ENCODE measurements around the gene GRPEL1.

GRPEL1 gene

DNA sequence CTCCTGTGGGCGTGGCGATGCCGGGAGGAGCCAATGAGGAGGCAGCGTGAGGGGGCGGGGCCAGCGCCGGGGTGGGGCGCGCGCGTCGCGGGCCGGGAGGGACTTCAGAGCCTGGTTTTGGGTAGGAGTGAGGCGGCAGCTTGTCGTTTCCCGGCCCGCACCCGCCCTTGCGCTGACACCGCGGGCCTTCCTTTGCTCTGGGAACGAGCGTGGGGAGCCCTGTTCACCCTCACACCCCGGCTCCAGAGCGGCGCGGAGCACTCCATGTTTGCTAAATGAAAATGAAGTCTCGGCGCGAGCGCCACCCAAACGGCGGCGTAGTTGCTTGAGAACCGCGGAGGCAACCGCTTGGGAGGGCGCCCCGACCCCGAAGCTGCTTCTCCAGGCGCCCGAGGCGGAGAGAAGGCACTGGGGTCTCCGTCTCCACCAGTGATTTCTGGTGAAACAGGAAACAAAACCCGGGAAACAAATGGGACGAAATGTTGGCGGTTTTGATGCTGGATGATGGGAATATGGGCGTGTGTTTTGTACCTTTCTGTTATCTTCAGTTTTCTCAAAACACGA is 497 bp upstream of the GRPEL1 start (continued):
- TF ChIP-seq, protein P1, sequence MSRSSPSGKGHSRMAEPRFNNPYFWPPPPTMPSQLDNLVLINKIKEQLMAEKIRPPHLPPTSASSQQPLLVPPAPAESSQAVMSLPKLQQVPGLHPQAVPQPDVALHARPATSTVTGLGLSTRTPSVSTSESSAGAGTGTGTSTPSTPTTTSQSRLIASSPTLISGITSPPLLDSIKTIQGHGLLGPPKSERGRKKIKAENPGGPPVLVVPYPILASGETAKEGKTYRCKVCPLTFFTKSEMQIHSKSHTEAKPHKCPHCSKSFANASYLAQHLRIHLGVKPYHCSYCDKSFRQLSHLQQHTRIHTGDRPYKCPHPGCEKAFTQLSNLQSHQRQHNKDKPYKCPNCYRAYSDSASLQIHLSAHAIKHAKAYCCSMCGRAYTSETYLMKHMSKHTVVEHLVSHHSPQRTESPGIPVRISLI (tag by site-specific recombination; IDR thresholded peaks at IDR 0.05) = no peak
- TF ChIP-seq SCRT1 (tag by site-specific recombination; IDR thresholded peaks at IDR 0.05; ENCODE audit: borderline replicate concordance) (no peak), ZNF701 (tag by site-specific recombination; IDR thresholded peaks at IDR 0.05) (no peak), ZNF24 (tag by site-specific recombination; IDR thresholded peaks at IDR 0.05) (no peak), ZNF843 (tag by site-specific recombination; IDR thresholded peaks at IDR 0.05) (no peak), ZNF549 (tag by site-specific recombination; IDR thresholded peaks at IDR 0.05) (no peak), ZNF585B (tag by site-specific recombination; IDR thresholded peaks at IDR 0.05) (no peak), OVOL3 (tag by site-specific recombination; IDR thresholded peaks at IDR 0.05) (no peak), ZNF571 (tag by site-specific recombination; IDR thresholded peaks at IDR 0.05) (no peak), ZNF239 (tag by site-specific recombination; IDR thresholded peaks at IDR 0.05) (no peak), ZBTB48 (tag by site-specific recombination; IDR thresholded peaks at IDR 0.05) (no peak), ZNF223 (tag by site-specific recombination; IDR thresholded peaks at IDR 0.05) (no peak), ZNF184 (tag by site-specific recombination; IDR thresholded peaks at IDR 0.05) (no peak), ZFP41 (tag by site-specific recombination; IDR thresholded peaks at IDR 0.05; ENCODE audit: borderline replicate concordance) (no peak), ZNF174 (tag by site-specific recombination; IDR thresholded peaks at IDR 0.05) (no peak), ZNF311 (tag by site-specific recombination; IDR thresholded peaks at IDR 0.05; ENCODE audit: borderline replicate concordance) (no peak), MZF1 (tag by site-specific recombination; IDR thresholded peaks at IDR 0.05; ENCODE audit: borderline replicate concordance) (no peak), ZNF768 (tag by site-specific recombination; IDR thresholded peaks at IDR 0.05) (no peak), ZNF473 (tag by site-specific recombination; IDR thresholded peaks at IDR 0.05) (no peak), ZBTB8A (tag by site-specific recombination; IDR thresholded peaks at IDR 0.05) (peak; percentile 32), KLF9 (tag by site-specific recombination; IDR thresholded peaks at IDR 0.05; ENCODE audit: low read depth) (peak; percentile 88), GFI1B (tag by site-specific recombination; IDR thresholded peaks at IDR 0.05) (no peak), ZFHX2 (tag by site-specific recombination; conservative IDR thresholded peaks at IDR 0.05) (peak; percentile 24; the same call in 1 of the 2 replicates), GLI2 (tag by site-specific recombination; IDR thresholded peaks at IDR 0.05; ENCODE audit: borderline replicate concordance, low read depth) (no peak), EGR2 (tag by site-specific recombination; IDR thresholded peaks at IDR 0.05; ENCODE audit: low read depth) (no peak), HOXD13 (CRISPR knock-in tag; IDR thresholded peaks at IDR 0.05; ENCODE audit: borderline replicate concordance) (no peak), TRIM28 (IDR thresholded peaks at IDR 0.05; ENCODE audit: borderline replicate concordance, low read length) (no peak), ZNF48 (tag by site-specific recombination; IDR thresholded peaks at IDR 0.05) (no peak), KLF10 (tag by site-specific recombination; IDR thresholded peaks at IDR 0.05) (peak; percentile 56; the same call in 1 of the 2 replicates), ZNF23 (tag by site-specific recombination; IDR thresholded peaks at IDR 0.05; ENCODE audit: borderline replicate concordance) (no peak), ZXDB (tag by site-specific recombination; IDR thresholded peaks at IDR 0.05) (no peak)
- TF ChIP-seq, protein P2, sequence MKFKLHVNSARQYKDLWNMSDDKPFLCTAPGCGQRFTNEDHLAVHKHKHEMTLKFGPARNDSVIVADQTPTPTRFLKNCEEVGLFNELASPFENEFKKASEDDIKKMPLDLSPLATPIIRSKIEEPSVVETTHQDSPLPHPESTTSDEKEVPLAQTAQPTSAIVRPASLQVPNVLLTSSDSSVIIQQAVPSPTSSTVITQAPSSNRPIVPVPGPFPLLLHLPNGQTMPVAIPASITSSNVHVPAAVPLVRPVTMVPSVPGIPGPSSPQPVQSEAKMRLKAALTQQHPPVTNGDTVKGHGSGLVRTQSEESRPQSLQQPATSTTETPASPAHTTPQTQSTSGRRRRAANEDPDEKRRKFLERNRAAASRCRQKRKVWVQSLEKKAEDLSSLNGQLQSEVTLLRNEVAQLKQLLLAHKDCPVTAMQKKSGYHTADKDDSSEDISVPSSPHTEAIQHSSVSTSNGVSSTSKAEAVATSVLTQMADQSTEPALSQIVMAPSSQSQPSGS (tag by site-specific recombination; IDR thresholded peaks at IDR 0.05; ENCODE audit: low read depth) = no peak
- TF ChIP-seq, protein P3, sequence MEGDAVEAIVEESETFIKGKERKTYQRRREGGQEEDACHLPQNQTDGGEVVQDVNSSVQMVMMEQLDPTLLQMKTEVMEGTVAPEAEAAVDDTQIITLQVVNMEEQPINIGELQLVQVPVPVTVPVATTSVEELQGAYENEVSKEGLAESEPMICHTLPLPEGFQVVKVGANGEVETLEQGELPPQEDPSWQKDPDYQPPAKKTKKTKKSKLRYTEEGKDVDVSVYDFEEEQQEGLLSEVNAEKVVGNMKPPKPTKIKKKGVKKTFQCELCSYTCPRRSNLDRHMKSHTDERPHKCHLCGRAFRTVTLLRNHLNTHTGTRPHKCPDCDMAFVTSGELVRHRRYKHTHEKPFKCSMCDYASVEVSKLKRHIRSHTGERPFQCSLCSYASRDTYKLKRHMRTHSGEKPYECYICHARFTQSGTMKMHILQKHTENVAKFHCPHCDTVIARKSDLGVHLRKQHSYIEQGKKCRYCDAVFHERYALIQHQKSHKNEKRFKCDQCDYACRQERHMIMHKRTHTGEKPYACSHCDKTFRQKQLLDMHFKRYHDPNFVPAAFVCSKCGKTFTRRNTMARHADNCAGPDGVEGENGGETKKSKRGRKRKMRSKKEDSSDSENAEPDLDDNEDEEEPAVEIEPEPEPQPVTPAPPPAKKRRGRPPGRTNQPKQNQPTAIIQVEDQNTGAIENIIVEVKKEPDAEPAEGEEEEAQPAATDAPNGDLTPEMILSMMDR (tag by site-specific recombination; IDR thresholded peaks at IDR 0.05) = 0 out of 2 replicates have a peak, but pooled peaks have one; percentile 14
- TF ChIP-seq, protein P4, sequence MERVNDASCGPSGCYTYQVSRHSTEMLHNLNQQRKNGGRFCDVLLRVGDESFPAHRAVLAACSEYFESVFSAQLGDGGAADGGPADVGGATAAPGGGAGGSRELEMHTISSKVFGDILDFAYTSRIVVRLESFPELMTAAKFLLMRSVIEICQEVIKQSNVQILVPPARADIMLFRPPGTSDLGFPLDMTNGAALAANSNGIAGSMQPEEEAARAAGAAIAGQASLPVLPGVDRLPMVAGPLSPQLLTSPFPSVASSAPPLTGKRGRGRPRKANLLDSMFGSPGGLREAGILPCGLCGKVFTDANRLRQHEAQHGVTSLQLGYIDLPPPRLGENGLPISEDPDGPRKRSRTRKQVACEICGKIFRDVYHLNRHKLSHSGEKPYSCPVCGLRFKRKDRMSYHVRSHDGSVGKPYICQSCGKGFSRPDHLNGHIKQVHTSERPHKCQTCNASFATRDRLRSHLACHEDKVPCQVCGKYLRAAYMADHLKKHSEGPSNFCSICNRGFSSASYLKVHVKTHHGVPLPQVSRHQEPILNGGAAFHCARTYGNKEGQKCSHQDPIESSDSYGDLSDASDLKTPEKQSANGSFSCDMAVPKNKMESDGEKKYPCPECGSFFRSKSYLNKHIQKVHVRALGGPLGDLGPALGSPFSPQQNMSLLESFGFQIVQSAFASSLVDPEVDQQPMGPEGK (tag by site-specific recombination; IDR thresholded peaks at IDR 0.05) = peak; percentile 46
- TF ChIP-seq, protein P5, sequence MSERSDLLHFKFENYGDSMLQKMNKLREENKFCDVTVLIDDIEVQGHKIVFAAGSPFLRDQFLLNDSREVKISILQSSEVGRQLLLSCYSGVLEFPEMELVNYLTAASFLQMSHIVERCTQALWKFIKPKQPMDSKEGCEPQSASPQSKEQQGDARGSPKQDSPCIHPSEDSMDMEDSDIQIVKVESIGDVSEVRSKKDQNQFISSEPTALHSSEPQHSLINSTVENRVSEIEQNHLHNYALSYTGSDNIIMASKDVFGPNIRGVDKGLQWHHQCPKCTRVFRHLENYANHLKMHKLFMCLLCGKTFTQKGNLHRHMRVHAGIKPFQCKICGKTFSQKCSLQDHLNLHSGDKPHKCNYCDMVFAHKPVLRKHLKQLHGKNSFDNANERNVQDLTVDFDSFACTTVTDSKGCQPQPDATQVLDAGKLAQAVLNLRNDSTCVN (tag by site-specific recombination; optimal IDR thresholded peaks at IDR 0.05) = peak; percentile 18

Data from HEK293 (cell line).